Liver (tissue), 3 donors: Measurements from ENCODE around the gene TTC4.

Experiments
- RAD21 ChIP-seq, 2 donors: IDR thresholded peaks; 2 replicates each; pipeline ENCODE4 v1.6.1; 2016; ENCODE audit warnings: antibody characterized with exemption in 2 of 2, mild to moderate bottlenecking in 2 of 2
- TAF1 ChIP-seq: conservative IDR thresholded peaks from 2 replicates; pipeline ENCODE4 v1.6.1; 2016; ENCODE audit warnings: antibody characterized with exemption, mild to moderate bottlenecking
- TF ChIP-seq, protein P1 (sequence below): fragments of 150-350 bp; IDR thresholded peaks from 2 replicates; pipeline ENCODE4 v1.5.1; 2017; ENCODE audit warnings: improper control_type of control experiment, low read depth, low read length; ENCODE audit not compliant: missing input control
- donor health status: healthy.
- donor health status: healthy.

DNA sequence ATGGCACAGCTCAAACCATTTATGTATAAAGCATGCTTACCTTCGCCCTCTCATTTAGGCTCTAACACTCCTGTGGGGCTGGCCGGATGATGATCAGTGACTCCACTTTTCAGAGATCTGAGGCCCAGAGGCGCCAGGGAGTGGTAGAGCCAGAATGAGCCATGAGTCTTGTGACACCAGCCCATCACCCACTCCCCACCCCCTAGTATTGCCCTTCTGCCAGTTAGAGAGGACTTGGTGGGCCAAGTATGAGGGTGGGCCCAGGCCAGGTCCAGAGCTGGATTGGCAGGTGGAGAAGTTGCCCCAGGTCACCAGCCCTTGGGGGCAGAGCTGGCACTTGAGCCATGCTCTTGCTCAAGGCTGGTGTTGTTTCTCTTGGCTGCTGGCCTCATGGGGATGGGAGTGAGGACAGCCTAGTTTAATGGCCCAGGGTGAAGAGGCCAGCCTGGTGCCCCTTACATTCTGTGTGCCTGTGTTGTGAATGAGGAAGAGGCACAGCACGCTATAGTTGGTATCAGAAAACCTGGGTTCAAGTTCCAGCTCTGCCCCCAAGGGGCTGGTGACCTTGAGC is 30.2 kb upstream of the TTC4 start:
- TF ChIP-seq, protein P1, sequence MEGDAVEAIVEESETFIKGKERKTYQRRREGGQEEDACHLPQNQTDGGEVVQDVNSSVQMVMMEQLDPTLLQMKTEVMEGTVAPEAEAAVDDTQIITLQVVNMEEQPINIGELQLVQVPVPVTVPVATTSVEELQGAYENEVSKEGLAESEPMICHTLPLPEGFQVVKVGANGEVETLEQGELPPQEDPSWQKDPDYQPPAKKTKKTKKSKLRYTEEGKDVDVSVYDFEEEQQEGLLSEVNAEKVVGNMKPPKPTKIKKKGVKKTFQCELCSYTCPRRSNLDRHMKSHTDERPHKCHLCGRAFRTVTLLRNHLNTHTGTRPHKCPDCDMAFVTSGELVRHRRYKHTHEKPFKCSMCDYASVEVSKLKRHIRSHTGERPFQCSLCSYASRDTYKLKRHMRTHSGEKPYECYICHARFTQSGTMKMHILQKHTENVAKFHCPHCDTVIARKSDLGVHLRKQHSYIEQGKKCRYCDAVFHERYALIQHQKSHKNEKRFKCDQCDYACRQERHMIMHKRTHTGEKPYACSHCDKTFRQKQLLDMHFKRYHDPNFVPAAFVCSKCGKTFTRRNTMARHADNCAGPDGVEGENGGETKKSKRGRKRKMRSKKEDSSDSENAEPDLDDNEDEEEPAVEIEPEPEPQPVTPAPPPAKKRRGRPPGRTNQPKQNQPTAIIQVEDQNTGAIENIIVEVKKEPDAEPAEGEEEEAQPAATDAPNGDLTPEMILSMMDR: no peak
- TF ChIP-seq RAD21 (IDR thresholded peaks at IDR 0.05) (no peak), TAF1 (no peak)
